ENCODE measurements around the gene PODNL1.
A peak's percentile ranks its signal among the peaks of the same experiment; 100 is the strongest.

The PODNL1 gene

DNA sequence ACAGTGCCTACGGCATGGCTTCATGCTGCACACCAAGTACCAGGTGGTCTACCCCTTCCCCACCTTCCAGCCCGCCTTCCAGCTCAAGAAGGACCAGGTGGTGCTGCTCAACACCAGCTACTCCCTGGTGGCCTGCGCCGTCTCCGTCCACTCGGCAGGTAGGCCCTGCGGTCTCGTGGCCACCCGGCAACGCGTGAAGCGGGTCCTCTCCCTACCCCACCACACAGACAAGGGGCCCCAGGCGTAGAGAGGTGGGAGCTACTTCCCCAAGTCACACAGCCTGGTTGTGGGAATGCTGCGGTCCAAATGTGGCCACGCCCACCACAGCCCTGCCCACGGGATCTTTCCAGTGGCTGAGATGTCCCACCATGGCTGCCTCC, 18.1 kb upstream of the PODNL1 start:
- DNase-seq, result no peak

GRCh38 chr19:13955662-13956364, 17.6 kb upstream of the PODNL1 start:
- no peak for DNase-seq

GRCh38 chr19:13954185-13954584, 16.0 kb upstream of the PODNL1 start:
- no peak for DNase-seq

DNA sequence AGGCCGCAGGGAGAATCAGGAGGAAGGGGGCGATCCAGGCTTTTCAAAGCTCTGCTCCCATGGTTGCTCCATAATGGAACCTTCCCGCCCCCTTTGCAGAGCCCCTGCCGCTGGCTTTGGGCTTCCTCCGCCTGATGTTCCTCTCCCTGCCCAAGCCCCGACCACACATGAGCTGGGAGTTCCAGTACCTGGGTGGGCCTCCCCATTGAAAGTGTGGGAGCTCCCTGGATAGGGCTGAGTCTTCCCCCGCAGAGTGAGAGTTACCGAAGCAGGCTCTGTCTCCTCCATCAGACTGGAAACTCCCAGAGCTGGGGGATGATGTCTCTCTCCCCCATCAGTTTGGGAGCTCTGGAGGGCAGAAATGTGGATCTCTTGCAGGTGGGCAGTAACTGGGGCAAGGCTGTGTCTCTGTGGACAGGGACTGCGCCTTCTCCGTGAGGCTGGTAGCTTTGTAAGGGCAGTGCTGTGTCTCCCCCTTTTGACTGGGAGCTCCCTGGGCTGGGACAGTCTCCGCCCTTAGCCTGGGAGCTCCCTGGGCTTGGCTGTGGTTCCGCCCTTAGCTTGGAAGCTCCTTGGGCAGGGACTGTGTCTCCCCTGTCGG, 14.8 kb upstream of the PODNL1 start:
- peak; percentile 68 for DNase-seq

DNA sequence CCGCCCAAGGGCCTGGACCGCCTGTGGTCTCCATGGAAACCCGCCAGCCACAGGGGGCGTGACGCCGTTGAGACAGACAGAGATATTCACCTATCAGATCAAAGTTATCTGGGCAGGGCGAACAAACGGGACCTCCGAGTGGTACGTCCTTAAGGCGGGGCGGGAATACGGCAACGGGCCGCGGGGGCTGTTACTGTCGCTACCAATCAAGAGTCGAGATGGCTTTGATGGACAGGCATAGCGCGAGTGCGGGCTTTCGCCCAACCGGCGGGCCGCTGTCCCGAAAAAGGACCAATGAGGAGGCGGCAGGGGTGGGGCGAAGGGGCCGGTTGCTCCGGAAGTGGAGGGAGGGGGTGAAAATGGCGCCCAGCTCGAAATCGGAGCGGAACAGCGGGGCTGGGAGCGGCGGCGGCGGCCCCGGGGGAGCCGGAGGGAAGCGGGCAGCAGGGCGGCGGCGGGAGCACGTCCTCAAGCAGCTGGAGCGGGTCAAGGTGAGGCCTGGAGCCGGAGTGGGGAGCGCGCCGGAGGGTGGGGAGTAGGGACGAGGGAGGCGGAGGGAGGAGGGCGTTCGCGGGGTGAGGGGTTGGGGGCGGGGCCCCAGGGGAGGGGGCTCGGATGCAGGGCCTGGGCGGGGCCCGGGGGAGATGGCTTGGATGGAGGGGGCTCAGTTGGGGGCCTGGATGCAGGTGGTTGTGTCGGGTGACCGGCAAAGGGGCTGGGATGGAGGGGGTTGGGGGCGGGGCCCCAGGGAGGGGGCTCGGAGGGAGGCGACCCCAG, 14.1 kb upstream of the PODNL1 start, which contains the start of gene DCAF15:
TSS of gene DCAF15 (plus strand) at position 356 of the 777 bp plus-strand sequence. CDS start at position 360, 4 bp downstream.
- DNase-seq, result peak; percentile 100

DNA sequence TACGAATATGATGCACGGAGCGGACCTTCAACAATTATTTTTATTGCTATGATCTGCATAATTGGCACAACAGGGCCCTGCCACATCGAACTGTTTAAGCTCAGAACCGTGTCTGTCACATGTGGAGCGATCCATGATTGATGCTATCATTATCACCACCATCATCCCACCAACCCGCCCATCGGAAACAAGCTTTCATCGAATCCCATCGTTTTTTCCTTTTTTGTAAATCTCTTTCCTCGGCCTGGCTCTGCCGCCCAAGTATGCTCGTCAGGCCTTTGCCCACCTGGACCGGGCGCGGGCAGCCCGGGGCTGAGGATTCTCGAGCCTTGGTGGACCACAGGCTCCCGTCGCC, 13.6 kb upstream of the PODNL1 start:
- no peak for DNase-seq

GRCh38 chr19:13951043-13951442, 12.8 kb upstream of the PODNL1 start:
- no peak for DNase-seq

GRCh38 chr19:13946414-13946813, 8.2 kb upstream of the PODNL1 start:
- DNase-seq, result no peak

GRCh38 chr19:13942023-13942684, 3.9 kb upstream of the PODNL1 start:
- DNase-seq, result no peak

- no peak for DNase-seq
These were observed 527 bp downstream of the PODNL1 start for GRCh38 chr19:13937479-13938300.

GRCh38 chr19:13935765-13936510, 2.3 kb downstream of the PODNL1 start:
- DNase-seq, result no peak

DNA sequence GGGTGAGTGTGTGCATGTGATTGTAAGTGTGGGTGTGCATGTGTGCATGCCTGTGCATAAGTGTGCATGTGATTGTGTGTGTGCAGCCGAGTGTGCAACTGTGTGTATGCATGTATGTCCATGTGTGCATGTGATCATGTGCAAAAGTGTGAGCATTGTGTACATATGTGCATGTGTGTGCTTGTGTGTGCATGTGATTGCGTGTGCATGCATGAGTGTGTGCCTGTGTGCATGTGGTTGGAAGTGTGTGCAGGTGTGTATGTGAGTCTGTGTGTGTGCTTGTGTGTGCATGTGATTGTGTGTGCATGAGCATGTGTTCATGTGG, 3.5 kb downstream of the PODNL1 start:
- DNase-seq, result no peak

GRCh38 chr19:13932911-13933393, 5.3 kb downstream of the PODNL1 start:
- no peak for DNase-seq

- DNase-seq, result no peak
These were observed 6.0 kb downstream of the PODNL1 start for GRCh38 chr19:13932149-13932637.

GRCh38 chr19:13931391-13932148, 6.6 kb downstream of the PODNL1 start:
- DNase-seq, result no peak

DNA sequence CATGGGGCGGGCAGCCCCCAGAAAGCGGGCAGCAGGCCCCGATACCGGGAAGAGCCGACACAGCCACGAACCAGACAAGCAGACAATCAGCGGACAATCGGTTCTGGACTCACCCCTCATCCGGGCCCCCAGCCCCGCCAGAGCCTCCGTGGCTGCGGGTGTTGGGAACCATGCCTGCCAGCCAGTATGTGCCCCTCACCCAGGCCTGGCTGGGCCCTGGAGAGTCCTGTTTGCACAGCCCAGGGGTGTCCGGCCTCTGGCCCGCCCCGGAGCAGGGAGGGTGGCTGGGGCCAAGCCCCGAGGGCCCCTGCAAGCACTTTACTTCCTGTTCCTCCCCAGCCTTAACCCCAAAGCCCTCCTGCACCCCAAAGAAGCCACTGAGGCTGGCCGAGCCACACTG, 7.8 kb downstream of the PODNL1 start:
- no peak for DNase-seq

DNA sequence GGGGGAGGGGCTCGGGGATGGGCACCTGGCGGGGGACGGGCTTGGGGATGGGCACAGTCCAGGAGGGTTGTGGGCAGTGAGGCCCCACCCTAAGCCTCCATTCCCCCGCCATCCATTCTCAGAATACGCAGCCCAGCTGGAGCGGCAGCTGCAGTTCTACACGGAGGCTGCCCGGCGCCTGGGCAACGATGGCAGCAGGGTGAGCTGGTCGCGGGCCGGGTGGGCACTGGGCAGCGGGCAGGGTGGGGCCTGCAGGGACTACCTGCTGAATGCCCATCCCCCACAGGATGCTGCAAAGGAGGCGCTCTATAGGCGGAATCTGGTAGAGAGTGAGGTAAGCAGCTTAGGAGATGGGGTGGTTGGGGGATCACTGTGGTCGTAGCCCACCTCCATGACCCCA, 8.3 kb downstream of the PODNL1 start:
- no peak for DNase-seq

DNA sequence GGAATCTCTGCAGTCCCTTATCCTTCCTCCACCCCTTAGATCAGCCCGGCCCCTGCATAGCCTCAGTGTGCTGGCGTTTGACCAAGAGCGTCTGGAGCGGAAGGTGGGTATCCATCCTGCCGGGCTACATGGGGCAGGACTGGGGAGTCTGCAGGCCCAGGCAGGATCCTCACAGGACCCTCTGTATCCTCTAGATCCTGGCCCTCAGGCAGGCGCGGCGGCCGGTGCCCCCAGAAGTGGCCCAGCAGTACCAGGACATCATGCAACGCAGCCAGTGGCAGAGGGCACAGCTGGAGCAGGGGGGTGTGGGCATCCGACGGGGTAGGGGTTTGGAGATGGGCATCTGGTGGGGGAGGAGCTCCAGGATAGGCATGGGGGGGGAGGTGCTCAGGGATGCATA, 8.9 kb downstream of the PODNL1 start:
- DNase-seq, result no peak

DNA sequence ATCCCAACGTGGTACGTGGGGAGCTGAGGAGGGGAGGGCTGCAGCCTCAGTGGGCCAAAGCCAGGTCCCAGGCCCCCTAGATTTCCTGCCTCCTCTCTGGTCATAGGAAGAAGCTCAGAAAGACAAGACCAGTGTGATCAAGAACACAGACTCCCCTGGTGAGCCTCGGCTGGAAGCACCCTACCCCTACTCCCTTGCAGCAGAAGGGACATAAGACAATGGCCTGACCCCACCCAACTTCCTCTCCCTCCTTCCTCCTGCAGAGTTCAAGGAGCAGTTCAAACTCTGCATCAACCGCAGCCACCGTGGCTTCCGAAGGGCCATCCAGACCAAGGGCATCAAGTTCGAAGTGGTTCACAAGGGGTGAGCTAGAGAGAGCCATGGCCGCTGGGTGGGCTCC, 11.5 kb downstream of the PODNL1 start:
- no peak for DNase-seq

DNA sequence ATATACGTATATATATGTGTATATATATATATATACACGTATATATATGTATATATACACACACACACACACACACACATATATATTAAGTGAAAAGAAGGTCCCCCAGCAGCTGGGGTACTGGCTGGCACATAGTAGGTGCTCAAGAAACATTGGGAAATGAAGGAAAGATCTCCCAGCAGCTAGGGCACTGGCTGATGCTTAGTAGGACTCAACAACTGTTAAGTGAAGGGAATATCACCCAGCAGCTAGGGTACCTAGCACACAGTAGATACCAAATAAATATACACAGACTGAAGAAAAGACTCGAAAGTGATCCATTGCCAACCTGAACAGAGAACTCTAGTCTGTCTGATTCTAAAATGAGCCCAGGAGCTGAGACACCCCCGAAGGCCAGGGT, 12.2 kb downstream of the PODNL1 start:
- no peak for DNase-seq

Measured in left hindlimb (tissue), 1 donor.